Activated naive CD8-positive, alpha-beta T cell treated with anti-CD3 and anti-CD28 coated beads for 36 hours (primary cell): ENCODE measurements around the gene DOCK4. TPM values are rescaled to one million over a fixed set of nuclear protein-coding genes. Genes with fewer than 3 reads are reported as not detected.
A peak's percentile ranks its signal among the peaks of the same experiment; 100 is the strongest.

Source experiments
- DNase-seq: peaks from one replicate; pipeline ENCODE4 v3.0.0; 2021
- H3K27ac Mint-ChIP-seq: one replicate; pipeline ENCODE4 v1.8.0; 2022; ENCODE audit warnings: mild to moderate bottlenecking, moderate library complexity, mixed read lengths
- H3K27me3 Mint-ChIP-seq: one replicate; pipeline ENCODE4 v1.8.0; 2022; ENCODE audit warnings: mild to moderate bottlenecking, mixed read lengths
- H3K36me3 Mint-ChIP-seq: one replicate; pipeline ENCODE4 v1.8.0; 2021; ENCODE audit warnings: mild to moderate bottlenecking, mixed read lengths
- H3K4me1 Mint-ChIP-seq: one replicate; pipeline ENCODE4 v1.8.0; 2021; ENCODE audit warnings: mixed read lengths
- H3K4me3 Mint-ChIP-seq: one replicate; pipeline ENCODE4 v1.8.0; 2022; ENCODE audit warnings: mild to moderate bottlenecking, moderate library complexity, mixed read lengths
- H3K9me3 Mint-ChIP-seq: one replicate; pipeline ENCODE4 v1.8.0; 2022; ENCODE audit warnings: mixed read lengths
- total RNA-seq, 2 experiments: library from RNA; stranded (reverse); gene quantifications; one replicate each; pipeline ENCODE4 v1.2.3, GENCODE V29; 2021

Gene DOCK4
- total RNA-seq, 2 experiments from 2014 or later: 0.28 to 0.29 TPM

GRCh38 chr7:112205343-112206237, 609 bp downstream of the DOCK4 start:
- peaks cover 24% of the 10 kb centered on the region for H3K4me1 Mint-ChIP-seq
- peak; percentile 43 for DNase-seq
- peak overlapping the region; percentile 97 for H3K4me3 Mint-ChIP-seq
- H3K36me3 Mint-ChIP-seq: no peaks in the 10 kb centered on the region
- H3K9me3 Mint-ChIP-seq: no peaks in the 10 kb centered on the region
- no peak overlapping the region for H3K27ac Mint-ChIP-seq
- H3K27me3 Mint-ChIP-seq: peaks cover 41% of the 10 kb centered on the region

DNA sequence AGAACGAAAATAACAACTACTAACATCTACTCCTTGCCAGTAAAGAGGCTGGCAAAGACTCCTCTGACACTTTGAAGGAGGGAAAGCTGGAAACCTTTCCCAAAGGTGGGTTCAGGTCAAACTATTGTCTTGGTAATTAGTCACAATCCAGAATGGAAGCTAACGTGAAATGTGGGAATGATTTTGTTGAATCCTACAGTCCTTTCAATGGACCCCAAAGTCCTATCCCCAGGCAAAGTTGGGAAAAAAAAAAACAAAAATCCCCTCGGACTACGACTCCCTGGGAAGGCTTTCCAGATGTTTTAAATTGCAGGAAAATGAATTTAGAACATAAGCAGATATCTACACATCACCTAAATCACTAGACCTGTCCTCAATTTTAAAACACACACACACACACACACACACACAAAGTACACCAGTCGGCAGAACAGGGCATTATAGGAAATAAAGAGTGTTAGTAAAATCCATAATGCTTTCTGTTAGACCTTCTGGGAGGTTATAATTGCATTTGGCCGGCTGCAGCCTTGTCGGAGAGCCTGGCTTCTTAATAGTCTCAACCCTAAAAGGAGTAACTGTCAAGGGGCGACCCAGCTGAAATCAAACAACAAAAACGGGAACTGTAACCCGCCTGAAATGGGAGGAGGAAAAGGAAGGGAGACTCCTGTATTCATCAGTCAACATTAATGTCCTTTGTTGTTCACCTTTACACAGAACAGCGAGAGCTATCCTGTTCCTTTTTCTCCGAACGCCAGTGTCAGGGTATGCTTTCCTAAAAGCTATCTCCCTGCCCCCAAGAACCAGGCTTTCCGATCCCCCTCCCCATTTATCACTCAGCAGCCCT, 1.5 kb downstream of the DOCK4 start:
- H3K4me1 Mint-ChIP-seq: peaks cover 24% of the 10 kb centered on the region
- H3K4me3 Mint-ChIP-seq: peak overlapping the region; percentile 97
- no peaks in the 10 kb centered on the region for H3K36me3 Mint-ChIP-seq
- H3K27me3 Mint-ChIP-seq: peaks cover 46% of the 10 kb centered on the region
- H3K9me3 Mint-ChIP-seq: no peaks in the 10 kb centered on the region
- H3K27ac Mint-ChIP-seq: no peak overlapping the region
- no peak for DNase-seq

- peaks cover 51% of the 10 kb centered on the region for H3K27me3 Mint-ChIP-seq
- H3K4me1 Mint-ChIP-seq: peaks cover 20% of the 10 kb centered on the region
- H3K9me3 Mint-ChIP-seq: no peaks in the 10 kb centered on the region
- no peak overlapping the region for H3K4me3 Mint-ChIP-seq
- H3K36me3 Mint-ChIP-seq: no peaks in the 10 kb centered on the region
- H3K27ac Mint-ChIP-seq: no peak overlapping the region
- no peak for DNase-seq
Observed at GRCh38 chr7:112203365-112203739, 2.8 kb downstream of the DOCK4 start.

- Mint-ChIP-seq H3K4me3 (no peak overlapping the region), H3K4me1 (peaks cover 20% of the 10 kb centered on the region), H3K36me3 (no peaks in the 10 kb centered on the region), H3K9me3 (no peaks in the 10 kb centered on the region), H3K27ac (no peak overlapping the region), H3K27me3 (peaks cover 57% of the 10 kb centered on the region)
- DNase-seq: no peak
Observed at GRCh38 chr7:112202816-112203215, 3.4 kb downstream of the DOCK4 start.

DNA sequence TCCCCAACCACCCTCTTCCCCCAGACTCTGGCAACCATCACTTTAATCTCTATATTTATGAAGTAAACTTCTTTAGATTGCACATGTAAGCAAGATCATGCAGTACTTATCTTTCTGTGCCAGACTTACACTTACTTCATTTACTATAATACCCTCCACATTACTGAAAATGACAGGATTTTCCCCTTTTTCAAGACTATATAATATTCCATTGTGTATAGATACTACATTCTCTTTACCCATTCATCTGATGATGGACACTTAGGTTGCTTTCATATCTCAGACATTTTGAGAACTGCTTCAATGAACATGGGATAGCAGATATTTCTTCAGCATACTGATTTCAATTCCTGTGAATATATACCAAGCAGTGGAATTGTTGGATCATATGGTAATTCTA, 4.4 kb downstream of the DOCK4 start:
- H3K4me1 Mint-ChIP-seq: peaks cover 17% of the 10 kb centered on the region
- H3K9me3 Mint-ChIP-seq: no peaks in the 10 kb centered on the region
- no peak overlapping the region for H3K4me3 Mint-ChIP-seq
- DNase-seq: no peak
- H3K36me3 Mint-ChIP-seq: no peaks in the 10 kb centered on the region
- H3K27me3 Mint-ChIP-seq: peaks cover 63% of the 10 kb centered on the region
- H3K27ac Mint-ChIP-seq: no peak overlapping the region

DNA sequence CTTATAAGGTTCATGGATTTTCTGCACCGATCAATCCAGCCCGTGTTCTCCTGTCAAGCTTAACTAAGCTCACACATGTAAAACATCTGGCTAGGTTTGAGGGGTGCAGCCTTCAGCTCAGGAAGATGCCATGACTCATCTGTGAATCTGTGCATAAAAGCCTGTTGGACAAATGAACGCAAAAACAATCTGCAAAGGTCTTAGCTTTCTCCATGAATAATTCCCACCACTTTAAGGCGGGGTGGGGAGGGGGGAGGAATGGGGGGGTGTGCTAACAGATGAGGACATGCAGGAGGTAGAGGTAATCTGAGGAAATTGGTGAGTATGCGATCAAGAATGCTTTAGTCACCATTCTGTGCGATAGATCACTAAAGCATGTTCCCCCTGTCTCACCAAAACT, 4.8 kb downstream of the DOCK4 start:
- H3K9me3 Mint-ChIP-seq: no peaks in the 10 kb centered on the region
- no peak overlapping the region for H3K27ac Mint-ChIP-seq
- DNase-seq: no peak
- H3K4me1 Mint-ChIP-seq: peaks cover 17% of the 10 kb centered on the region
- H3K27me3 Mint-ChIP-seq: peaks cover 64% of the 10 kb centered on the region
- H3K36me3 Mint-ChIP-seq: no peaks in the 10 kb centered on the region
- H3K4me3 Mint-ChIP-seq: no peak overlapping the region

GRCh38 chr7:112199672-112200071, 6.5 kb downstream of the DOCK4 start:
- DNase-seq: no peak
- Mint-ChIP-seq H3K4me1 (peaks cover 11% of the 10 kb centered on the region), H3K36me3 (no peaks in the 10 kb centered on the region), H3K9me3 (no peaks in the 10 kb centered on the region), H3K4me3 (no peak overlapping the region), H3K27me3 (peaks cover 68% of the 10 kb centered on the region), H3K27ac (no peak overlapping the region)

DNA sequence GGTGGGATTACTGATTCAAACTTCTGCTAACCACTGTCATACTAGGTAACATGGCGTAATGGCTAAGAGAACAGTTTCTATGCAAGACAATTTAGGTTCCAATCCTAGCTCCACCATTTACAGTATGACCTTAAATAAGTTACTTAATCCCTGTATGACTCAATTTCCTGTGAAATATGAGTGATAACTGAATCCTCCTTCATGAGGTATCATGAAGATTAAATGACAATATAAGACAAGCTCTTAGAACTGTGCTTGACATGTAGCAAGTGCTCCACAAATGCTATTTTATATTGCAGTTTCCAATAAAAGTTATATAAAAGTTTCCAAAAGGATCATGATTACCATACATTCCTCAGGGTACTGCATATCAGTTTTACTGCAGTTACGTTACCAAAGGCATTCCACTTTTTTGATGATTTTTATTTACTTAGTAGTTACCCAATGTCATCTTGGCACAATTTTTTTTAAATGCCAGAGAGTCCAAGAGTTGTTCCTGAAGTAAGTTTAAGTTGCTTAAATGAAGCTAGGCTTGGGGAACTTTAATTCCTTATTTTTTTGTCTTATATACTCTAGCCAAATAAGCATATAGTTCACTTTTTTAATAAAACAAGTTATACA, 7.1 kb downstream of the DOCK4 start:
- DNase-seq: no peak
- Mint-ChIP-seq H3K4me1 (peaks cover 6% of the 10 kb centered on the region), H3K27me3 (peaks cover 63% of the 10 kb centered on the region), H3K27ac (no peak overlapping the region), H3K9me3 (no peaks in the 10 kb centered on the region), H3K36me3 (no peaks in the 10 kb centered on the region), H3K4me3 (no peak overlapping the region)

GRCh38 chr7:112197322-112197721, 8.9 kb downstream of the DOCK4 start:
- no peaks in the 10 kb centered on the region for H3K36me3 Mint-ChIP-seq
- peaks cover 3% of the 10 kb centered on the region for H3K9me3 Mint-ChIP-seq
- H3K27ac Mint-ChIP-seq: no peak overlapping the region
- H3K4me1 Mint-ChIP-seq: peaks cover 7% of the 10 kb centered on the region
- H3K4me3 Mint-ChIP-seq: no peak overlapping the region
- H3K27me3 Mint-ChIP-seq: peaks cover 57% of the 10 kb centered on the region
- DNase-seq: no peak

GRCh38 chr7:112195717-112196116, 10.5 kb downstream of the DOCK4 start:
- Mint-ChIP-seq H3K9me3 (peaks cover 3% of the 10 kb centered on the region), H3K4me3 (no peak overlapping the region), H3K4me1 (peaks cover 11% of the 10 kb centered on the region), H3K27me3 (peaks cover 43% of the 10 kb centered on the region), H3K36me3 (no peaks in the 10 kb centered on the region), H3K27ac (no peak overlapping the region)
- no peak for DNase-seq

DNA sequence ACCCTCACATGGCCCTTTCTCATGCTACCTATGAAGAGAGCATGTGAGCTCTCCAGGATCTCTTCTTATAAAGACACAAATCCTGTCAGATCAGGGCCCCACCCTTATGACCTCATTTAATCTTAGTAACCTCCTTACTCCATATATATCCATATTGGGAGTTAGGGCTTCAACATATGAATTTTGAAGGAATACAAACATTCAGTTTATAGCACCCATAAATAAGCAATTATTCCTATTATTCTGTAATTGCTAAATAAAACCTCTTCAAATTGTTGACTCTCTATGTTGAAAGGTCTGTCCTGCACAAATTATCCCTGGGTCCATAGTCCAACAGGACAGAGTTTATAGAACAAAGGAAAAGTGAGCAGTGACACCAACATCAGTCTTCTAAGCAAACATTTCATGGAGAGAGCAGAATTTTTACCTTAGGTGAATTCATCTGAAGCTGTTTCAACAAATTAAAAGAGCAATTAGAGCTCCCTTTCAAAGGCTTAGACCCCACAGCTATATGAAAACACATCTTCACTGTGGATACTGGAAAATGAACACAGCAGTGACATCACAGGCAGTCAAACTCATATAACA, 12.2 kb downstream of the DOCK4 start:
- H3K27me3 Mint-ChIP-seq: peaks cover 41% of the 10 kb centered on the region
- no peak for DNase-seq
- H3K36me3 Mint-ChIP-seq: no peaks in the 10 kb centered on the region
- H3K27ac Mint-ChIP-seq: no peak overlapping the region
- H3K4me3 Mint-ChIP-seq: no peak overlapping the region
- H3K4me1 Mint-ChIP-seq: peaks cover 11% of the 10 kb centered on the region
- peaks cover 3% of the 10 kb centered on the region for H3K9me3 Mint-ChIP-seq

DNA sequence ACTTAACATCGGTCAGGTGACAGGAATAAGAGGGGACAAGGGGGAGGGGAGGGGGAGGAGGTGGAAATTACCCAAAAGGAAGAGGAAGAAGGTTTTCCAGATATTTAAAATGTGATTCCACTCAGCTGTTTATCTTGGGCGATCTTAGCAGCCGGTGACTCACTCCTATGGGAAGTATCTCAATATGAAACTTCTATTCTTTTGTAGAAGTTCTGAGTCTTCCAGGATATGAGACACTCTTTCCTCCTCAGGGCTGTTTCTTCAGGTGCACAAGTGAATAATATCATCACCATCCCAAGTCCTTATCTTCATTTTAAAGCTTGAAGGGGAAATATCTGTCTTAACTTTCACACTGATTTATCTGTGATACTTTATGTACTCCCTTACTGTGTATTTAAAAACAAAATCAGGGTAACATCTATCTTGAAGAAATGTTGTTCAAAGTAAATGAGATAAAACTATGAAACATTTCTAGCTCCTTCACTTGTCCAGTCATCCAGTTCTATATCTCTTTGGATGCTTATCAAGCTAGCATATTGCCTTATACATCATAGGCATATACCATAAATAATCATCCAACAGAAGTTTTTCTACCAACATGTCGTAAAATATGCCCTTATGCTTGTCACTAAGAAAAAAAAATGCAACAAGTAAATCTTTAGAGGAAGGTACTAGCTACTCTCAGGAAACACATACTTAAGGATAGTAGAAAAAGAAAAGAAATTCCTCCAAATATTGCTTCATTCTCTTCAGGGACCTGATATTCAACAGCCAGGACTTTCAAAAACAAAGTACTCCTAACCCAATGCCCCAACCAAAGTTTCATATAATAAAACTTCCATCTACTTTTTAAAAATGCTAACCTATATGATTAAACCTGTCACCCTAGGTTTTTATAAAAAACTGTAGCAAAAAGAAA, 13.7 kb downstream of the DOCK4 start:
- DNase-seq: no peak
- Mint-ChIP-seq H3K27ac (no peak overlapping the region), H3K36me3 (no peaks in the 10 kb centered on the region), H3K4me1 (peaks cover 11% of the 10 kb centered on the region), H3K27me3 (peaks cover 31% of the 10 kb centered on the region), H3K9me3 (peaks cover 3% of the 10 kb centered on the region), H3K4me3 (no peak overlapping the region)

- no peak for DNase-seq
- Mint-ChIP-seq H3K4me1 (peaks cover 14% of the 10 kb centered on the region), H3K4me3 (no peak overlapping the region), H3K9me3 (peaks cover 3% of the 10 kb centered on the region), H3K27ac (no peak overlapping the region), H3K36me3 (no peaks in the 10 kb centered on the region), H3K27me3 (peaks cover 22% of the 10 kb centered on the region)
Observed at GRCh38 chr7:112190120-112190519, 16.1 kb downstream of the DOCK4 start.

GRCh38 chr7:112189691-112190090, 16.5 kb downstream of the DOCK4 start:
- no peaks in the 10 kb centered on the region for H3K36me3 Mint-ChIP-seq
- no peak overlapping the region for H3K4me3 Mint-ChIP-seq
- no peak for DNase-seq
- H3K27ac Mint-ChIP-seq: no peak overlapping the region
- H3K9me3 Mint-ChIP-seq: peaks cover 3% of the 10 kb centered on the region
- peaks cover 14% of the 10 kb centered on the region for H3K4me1 Mint-ChIP-seq
- H3K27me3 Mint-ChIP-seq: peaks cover 18% of the 10 kb centered on the region
